Measurements from ENCODE around the gene FLNA. TPM values are rescaled to one million over a fixed set of nuclear protein-coding genes. Genes with fewer than 3 reads are reported as not detected.
"Not testable (repeated sequence)": the region's sequence is repeated elsewhere in the genome, so short reads cannot be mapped to it uniquely, and the experiment has no call there.

FLNA gene
- total RNA-seq, 1 experiment from 2014 or later: 811 TPM

DNA sequence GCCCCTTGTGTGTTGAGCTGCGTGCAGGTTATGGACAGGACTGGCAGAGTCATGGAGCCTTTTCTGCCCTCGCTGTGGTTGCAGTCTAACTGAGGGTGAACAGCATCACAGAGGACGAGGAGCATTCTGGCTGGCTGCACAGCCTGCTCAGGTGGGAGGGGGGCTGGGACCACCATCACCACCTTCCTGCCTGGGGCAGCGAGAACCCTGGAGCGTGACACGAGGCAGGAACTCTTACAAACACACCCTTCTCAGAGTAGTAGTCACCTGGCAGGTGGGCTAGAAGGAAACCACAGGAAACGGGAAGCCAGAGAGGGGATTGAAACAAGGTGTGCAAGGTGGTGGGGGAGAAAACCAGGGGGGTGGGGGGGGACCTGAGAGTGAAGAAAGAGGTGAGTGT, 53.3 kb downstream of the FLNA start:
- in situ Hi-C loops (cut with HindIII; ENCODE audit: low sequenced_read_pairs): no loop called here
- no peak for DNase-seq (ENCODE audit: low spot score)

GRCh38 chrX:154320406-154320805, 54.0 kb downstream of the FLNA start:
- in situ Hi-C loops (cut with HindIII; ENCODE audit: low sequenced_read_pairs): no loop called here
- DNase-seq (ENCODE audit: low spot score): no peak

GRCh38 chrX:154317391-154317995, 56.9 kb downstream of the FLNA start:
- peak; percentile 22 for DNase-seq (ENCODE audit: low spot score)
- in situ Hi-C loops (cut with HindIII; ENCODE audit: low sequenced_read_pairs): no loop called here

DNA sequence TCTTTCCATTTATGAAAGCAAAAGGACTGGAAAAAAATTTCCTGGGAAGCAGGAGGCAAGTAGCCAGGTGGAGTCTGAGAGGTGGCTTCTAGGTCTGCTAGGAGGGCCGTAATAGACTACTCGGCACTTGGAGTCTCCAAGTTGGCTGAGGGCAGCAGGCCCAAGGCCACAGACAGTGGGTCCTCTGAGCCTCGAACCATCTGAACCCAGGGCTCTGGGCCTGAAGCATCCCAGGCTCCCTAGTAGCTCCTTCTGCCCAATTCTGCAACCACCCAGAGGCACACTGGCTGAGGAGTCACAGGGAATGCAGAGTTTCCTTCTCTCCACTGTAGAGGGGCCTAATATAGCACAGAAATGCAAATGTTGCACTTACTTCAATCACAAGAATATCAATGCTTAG, 59.0 kb downstream of the FLNA start:
- no peak for DNase-seq (ENCODE audit: low spot score)
- in situ Hi-C loops (cut with HindIII; ENCODE audit: low sequenced_read_pairs): no loop called here

GRCh38 chrX:154313147-154313546, 61.3 kb downstream of the FLNA start:
- in situ Hi-C loops (cut with HindIII; ENCODE audit: low sequenced_read_pairs): no loop called here
- DNase-seq (ENCODE audit: low spot score): no peak

GRCh38 chrX:154312116-154312515, 62.3 kb downstream of the FLNA start:
- DNase-seq (ENCODE audit: low spot score): no peak
- in situ Hi-C loops (cut with HindIII; ENCODE audit: low sequenced_read_pairs): no loop called here

DNA sequence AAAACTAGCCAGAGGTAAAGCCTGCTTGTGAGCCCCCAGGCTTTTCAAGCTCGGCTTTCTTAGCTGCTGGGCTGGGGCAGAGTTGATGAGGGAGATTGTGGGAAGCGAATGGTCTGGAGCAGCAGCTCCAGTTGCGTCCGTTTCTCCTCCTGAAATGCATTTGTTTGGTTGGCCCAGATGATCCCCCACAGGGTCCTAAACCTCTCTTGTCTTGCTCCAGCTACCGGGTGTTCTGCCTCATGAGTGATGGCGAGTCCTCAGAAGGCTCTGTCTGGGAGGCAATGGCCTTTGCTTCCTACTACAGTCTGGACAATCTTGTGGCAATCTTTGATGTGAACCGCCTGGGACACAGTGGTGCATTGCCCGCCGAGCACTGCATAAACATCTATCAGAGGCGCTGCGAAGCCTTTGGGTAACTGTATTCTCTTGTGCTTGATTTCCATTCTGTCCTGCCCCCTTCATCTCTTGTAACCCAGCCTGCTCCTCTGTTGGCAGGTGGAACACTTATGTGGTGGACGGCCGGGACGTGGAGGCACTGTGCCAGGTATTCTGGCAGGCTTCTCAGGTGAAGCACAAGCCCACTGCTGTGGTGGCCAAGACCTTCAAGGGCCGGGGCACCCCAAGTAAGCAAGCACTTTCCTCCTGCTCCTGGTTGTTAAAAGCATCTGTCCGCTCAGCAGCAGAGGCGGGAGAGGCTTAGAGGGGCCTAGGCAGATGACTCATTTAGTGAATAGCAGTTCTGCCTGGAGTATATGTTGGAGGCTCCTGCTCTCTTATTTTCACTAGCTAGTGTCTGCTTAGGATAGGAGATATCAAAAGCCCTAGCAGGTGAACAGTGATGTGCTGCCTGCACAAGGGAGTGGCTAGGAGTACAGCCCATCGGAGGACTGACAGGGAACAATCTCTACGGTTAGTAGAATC, 63.6 kb downstream of the FLNA start:
- DNase-seq (ENCODE audit: low spot score): no peak
- in situ Hi-C loops (cut with HindIII; ENCODE audit: low sequenced_read_pairs): no loop called here

DNA sequence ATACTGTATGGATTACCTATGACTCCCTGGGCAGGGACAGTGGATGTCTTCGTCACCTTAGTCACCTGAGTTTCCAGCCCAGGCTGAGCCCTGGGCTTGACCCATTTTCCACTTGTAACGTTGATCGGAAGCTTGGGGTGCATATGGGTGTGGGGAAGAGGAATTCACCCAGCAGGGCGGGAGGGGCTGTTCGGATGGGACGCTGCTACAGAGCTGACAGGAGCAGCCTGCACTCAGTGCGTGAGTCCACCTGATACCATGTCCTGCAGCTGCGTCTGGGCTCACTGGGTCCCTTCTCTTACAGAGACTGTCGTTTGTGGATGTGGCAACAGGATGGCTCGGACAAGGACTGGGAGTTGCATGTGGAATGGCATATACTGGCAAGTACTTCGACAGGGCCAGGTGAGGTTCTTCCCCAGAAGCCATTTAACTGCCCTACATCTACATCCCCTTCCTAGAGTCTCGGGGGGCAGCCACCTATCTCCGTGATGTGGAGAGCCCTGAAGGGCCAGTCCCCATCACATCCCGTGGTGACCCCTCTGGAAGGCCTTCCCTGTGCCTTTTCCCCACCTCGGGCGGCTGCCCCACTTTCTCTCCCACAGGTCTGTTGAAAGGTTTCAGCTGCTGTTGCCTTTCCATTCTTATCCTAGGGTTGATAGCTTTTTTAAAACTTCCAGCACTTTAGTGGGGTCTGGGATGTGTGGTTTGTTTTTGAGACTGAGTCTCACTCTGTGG, 65.2 kb downstream of the FLNA start:
- no peak for DNase-seq (ENCODE audit: low spot score)
- in situ Hi-C loops (cut with HindIII; ENCODE audit: low sequenced_read_pairs): no loop called here

DNA sequence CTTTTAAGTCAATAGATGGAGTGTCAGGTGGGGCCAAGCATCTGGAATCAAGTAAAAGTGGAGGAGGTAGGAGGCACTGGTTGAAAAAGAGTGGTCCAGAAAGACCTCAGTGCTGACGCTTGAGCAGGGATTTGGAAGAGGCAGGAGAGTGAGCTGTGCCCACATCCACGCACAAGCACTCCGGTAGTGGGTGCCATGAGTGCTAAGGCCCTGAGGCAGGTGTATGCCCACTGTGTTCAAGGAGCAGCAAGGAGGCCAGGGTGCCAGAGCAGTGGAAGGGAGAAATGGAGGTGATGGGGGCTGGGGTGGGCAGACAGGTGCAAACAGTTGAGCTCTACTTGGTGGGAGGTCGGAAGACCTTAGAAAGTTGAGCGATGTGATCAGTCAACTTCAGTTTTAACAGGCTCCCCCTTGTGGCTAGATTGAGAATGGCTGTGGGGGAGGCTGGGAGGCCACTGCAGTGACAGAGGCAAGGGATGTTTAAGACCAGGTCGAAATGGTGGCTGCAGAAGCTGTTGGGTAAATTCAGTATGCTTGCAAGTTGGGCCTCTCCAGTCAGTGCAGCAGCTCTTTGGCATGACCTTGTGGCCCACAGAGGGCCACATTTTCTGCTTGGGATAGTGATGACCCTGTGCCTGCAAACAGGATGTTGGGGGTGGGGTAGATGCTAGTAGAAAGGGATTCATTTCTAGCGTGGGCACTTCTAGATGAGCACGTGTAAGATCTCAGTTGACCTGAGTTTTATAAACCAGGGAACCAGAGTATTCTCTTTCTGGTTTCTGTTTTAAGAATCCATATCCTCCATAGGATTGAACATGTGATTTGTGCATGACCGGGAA, 66.1 kb downstream of the FLNA start:
- in situ Hi-C loops (cut with HindIII; ENCODE audit: low sequenced_read_pairs): no loop called here

DNA sequence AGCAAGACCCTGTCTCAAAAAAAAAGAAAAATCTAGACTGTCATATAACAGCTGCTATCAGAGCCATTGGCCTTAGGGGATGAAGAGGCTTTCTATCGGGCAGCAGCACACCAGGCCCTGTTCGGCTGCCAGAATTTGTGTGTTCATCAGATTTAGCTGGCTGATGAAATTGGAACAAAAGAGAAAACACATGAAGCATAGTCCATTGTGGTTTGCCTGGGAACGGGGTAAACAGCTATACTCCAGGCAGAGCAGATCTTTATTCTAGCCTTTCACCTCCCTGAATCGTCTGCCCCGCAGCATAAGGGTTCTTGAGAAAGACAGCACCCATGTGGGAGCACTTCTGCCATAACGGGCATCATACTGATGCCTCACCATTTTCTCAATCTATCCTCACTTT, 67.2 kb downstream of the FLNA start:
- DNase-seq (ENCODE audit: low spot score): no peak
- in situ Hi-C loops (cut with HindIII; ENCODE audit: low sequenced_read_pairs): no loop called here

More for the DNA sequence above, 66.1 kb downstream of the FLNA start:
- peak; percentile 37 for DNase-seq (ENCODE audit: low spot score)

GRCh38 chrX:154305541-154306205, 68.8 kb downstream of the FLNA start:
- in situ Hi-C loops (cut with HindIII; ENCODE audit: low sequenced_read_pairs): no loop called here
- no peak for DNase-seq (ENCODE audit: low spot score)

- in situ Hi-C loops (cut with HindIII; ENCODE audit: low sequenced_read_pairs): no loop called here
- DNase-seq (ENCODE audit: low spot score): no peak
Measured at GRCh38 chrX:154304846-154305245, 69.6 kb downstream of the FLNA start.

- no peak for DNase-seq (ENCODE audit: low spot score)
- in situ Hi-C loops (cut with HindIII; ENCODE audit: low sequenced_read_pairs): no loop called here
Measured at GRCh38 chrX:154303476-154303875, 71.0 kb downstream of the FLNA start.

- in situ Hi-C loops (cut with HindIII; ENCODE audit: low sequenced_read_pairs); DNase-seq (ENCODE audit: low spot score): not testable (repeated sequence)
Measured at GRCh38 chrX:154302998-154303397, 71.4 kb downstream of the FLNA start.

- DNase-seq (ENCODE audit: low spot score): no peak
- in situ Hi-C loops (cut with HindIII; ENCODE audit: low sequenced_read_pairs): no loop called here
Measured at GRCh38 chrX:154300816-154301215, 73.6 kb downstream of the FLNA start.

Data from G401 (cell line).